ENCODE measurements around the gene TOP3B.

GRCh38 chr22:22031183-22031945, 48.8 kb upstream of the TOP3B start:
- TF ChIP-seq POLR2A (IDR thresholded peaks at IDR 0.05) = no peak
- TF ChIP-seq CTCF (IDR thresholded peaks at IDR 0.05) = no peak
- no peak for TF ChIP-seq EP300 (IDR thresholded peaks at IDR 0.05)
